GM21447 (cell line): ENCODE results near the gene PRPSAP2.
"Not testable (repeated sequence)": the region's sequence is repeated elsewhere in the genome, so short reads cannot be mapped to it uniquely, and the experiment has no call there.

ENCODE experiments used
- ATAC-seq: cut with Tn5 transposase; IDR thresholded peaks from one replicate; pipeline ENCODE4 v1.9.1; 2021; ENCODE audit not compliant: unreplicated experiment

The PRPSAP2 gene

DNA sequence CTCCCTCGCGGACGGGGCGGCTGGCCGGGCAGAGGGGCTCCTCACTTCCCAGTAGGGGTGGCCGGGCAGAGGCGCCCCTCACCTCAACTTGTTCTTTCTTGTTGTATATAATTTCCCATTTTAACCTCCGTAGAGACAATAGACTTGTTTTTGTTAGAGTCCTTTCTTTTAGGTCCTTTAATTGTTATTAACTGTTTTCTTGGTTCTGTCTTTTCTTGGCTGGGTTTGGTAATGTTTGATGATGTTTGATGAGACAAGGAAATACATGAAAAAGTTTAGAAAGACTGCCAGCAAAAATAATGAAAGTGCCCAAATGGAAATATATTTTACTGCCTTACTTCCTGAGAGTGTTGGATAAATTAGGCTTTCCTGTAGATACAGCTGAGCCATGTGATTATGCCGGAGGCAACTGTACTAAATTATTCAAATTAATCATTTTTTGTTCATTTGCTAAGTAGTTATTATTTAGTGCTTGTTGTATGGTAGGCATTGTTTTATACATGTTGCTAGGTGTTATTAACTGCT lies 30.9 kb downstream of the PRPSAP2 start:
- ATAC-seq = no peak

DNA sequence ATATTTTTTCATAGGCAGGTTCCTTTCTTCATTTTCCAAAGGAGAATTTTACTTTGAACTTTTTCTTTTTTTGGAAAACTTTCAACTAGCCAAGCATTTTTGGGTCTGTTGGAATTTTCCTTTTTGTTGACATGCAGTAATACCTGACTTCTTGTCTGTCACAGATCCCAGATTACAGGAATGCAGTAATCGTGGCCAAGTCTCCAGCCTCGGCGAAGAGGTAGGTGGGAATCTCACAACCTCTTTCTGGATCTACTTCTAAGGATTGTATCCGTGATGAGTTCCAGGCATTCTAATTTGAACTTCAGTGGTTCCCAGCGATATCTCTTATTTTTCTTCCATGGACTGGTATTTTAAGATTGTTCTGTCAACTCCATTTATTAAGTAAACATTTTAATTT lies 31.7 kb downstream of the PRPSAP2 start:
- no peak for ATAC-seq

DNA sequence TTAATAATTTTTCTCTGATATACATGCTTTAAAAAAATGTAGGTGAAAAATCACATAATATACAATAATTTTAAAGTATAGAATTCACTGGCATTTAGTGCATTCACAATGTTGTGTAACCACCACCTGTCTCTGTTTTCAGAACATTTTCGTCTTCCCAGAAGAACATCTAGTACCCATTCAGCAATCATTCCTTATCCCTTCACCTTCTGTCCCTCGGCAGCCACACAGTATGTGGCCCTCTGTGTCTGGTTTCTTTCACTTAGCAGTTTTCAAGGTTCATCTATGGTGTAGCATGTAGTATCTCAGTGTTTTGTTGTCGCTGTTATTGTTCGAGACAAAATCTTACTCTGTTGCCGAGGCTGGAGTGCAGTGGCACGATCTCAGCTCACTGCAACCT lies 33.6 kb downstream of the PRPSAP2 start:
- no peak for ATAC-seq

DNA sequence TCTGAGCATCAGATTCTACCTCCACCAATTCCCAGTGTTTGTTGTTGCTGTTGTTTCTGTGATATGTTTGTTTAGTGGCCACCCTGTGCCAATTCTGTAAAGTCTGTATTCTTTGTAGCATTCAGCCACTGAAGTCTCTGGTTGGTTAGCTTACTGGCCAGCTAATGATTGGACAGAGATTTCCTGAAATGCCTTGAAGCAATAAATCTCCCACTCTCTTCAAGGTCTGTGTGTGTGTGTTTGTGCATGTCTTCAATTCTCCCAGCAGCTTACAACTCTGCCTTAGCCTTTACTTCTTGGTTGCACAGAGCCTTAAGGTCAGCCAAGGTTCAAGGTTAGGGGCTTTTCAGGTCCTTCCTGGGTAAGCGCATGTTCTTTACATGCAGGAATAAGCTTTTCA lies 38.2 kb downstream of the PRPSAP2 start:
- no peak for ATAC-seq

DNA sequence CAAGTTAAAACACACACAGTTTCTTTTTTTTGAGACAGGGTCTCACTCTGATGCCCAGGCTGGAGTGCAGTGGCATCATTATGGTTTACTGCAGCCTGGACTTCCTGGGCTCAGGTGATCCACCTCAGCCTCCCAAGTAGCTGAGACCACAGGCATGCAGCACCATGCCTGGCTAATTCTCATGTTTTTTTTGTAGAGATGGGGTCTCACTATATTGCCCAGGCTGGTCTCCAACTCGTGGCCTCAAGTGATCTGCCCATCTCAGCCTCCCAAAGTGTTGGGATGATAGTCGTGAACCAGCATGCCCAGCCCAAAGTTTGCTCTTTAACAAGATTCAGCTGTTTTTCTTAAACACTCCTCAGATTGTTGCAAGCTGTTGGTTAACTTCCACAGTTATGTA lies 39.0 kb downstream of the PRPSAP2 start:
- no peak for ATAC-seq

DNA sequence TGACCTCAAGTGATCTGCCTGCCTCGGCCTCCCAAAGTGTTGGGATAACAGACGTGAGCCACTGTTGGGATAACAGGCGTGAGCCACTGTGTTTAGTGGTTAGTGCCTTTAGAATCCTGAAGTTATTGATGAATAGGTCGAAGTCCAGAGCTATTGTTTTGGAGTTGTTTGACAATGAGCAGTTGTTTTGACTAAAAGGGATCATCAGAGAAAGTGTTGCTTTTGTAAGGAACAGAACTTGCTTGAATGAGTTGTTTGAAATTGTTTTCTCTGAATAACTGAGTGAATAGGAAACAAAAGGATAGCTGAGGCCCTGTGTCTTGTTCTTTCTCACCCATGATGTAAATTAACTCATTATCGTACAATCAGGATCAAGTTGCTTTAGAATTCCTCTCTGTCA lies 46.6 kb downstream of the PRPSAP2 start:
- no peak for ATAC-seq

DNA sequence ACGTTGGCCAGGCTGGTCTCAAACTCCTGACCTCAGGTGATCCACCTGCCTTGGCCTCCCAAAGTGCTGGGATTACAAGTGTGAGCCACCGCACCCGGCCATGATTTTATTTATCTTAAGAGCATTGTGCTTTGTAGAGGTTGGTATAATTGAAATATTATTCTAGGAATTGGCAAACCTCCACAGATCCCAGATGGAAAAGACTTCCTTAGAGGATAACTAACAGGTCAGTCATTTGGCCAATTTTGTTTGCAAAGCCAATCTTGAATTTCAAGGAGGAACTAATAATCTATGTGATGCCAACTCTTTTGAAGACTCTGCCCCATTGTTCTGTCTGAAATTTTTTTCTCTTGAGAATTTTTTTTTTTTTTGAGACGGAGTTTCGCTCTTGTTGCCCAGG lies 47.3 kb downstream of the PRPSAP2 start:
- no peak for ATAC-seq

DNA sequence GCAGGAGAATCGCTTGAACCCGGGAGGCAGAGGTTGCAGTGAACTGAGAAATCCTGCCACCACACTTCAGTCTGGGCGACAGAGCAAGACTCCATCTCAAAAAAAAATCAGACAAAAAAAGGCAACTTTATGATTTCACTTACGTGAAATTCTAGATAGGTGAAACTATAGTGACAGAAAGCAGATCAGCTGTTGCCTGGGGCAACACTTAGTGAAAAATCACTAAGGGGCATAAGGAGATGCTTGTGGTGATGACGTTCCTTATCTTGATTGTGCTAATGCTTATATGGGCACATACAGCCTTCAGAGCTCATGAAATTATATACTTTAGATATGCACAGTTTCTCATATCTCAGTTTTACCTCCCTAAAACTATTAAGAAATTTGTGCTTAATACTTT lies 52.4 kb downstream of the PRPSAP2 start:
- ATAC-seq = no peak

DNA sequence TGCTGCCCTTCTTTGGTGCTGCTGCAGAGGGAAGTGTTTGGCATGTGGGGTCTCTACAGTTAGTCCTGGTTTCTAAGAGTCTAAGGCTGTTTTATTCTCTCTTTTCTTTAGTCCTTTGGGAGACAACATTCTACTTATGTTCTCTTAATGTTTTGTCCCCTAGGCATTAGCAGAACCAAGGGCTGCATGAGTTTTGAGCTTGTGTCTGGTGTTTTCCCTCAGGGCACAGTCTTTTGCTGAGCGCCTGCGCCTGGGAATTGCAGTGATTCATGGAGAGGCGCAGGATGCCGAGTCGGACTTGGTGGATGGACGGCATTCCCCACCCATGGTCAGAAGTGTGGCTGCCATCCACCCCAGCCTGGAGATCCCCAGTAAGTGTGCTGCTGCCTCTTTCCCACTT lies 53.0 kb downstream of the PRPSAP2 start:
- no peak for ATAC-seq

DNA sequence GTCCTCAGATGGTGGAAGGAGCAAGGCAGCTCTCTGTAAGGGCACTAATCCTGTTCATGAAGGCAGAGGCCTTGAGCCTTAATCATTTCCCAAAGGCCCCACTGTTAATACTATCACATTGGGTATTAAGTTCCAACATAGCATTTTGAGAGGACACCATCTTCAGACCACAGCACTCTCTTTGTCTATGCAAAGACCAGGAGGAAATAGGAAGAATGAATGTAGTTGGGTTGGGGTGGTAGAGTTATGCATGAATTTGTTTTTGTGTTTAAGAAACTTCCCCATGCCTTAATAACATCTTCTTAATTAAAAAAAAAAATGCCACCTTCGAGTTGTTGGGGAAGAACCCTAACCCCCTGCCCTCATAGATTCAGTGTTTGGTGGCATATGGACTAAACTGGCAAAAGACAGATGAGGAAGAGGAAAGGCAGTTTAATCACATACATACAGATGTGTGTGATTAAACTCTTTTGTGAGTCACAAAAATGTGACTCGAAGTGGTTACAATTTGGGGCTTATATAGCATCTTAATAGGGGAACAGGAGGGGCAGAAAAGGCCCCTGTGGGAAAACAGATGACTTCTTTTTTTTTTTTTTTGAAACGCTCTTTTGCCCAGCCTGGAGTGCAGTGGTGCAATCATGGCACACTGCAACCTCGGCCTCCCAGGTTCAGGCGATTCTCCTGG lies 59.0 kb downstream of the PRPSAP2 start:
- no peak for ATAC-seq

DNA sequence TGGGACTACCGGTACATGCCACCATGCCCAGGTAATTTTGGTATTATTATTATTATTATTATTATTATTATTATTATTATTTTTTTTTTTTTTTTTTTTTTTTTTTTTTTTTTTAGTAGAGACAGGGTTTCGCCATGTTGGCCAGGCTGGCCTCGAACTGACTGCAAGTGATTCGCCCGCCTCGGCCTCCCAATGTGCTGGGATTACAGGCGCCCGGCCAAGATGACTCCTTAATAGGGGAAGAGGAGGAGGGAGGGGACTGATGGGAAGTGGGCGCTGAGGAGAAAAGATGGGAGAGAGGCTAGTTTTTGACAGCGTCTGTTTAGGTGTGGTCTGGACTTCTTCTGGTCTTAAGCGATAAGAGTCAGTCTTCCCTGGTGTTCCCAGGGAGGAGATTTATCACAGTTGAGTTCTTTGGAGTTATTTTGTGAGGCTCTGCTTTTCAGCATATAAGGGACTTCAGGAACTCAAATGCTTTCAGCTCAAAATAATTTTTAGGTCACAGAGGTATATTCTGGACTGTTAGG lies 59.6 kb downstream of the PRPSAP2 start:
- no peak for ATAC-seq

DNA sequence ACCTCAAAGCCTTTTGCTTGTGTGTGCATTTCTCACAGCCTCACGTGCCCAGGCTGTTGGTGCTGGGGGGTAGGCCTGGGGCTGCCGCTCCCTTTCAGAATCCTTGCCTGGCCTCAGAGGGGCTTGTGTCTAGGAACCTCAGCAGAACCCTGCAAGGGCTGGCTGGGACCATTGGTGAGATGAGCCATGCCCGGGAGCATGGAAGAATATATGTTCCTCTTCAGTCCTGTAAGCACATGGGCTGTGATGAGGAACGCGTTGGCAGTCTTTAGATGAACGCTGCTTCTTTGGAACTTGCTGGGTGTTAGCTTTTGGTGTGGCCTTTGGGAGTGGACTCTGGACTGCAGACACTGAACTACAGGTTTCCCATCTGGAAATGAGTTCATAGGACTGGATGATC lies 62.0 kb downstream of the PRPSAP2 start:
- no peak for ATAC-seq

DNA sequence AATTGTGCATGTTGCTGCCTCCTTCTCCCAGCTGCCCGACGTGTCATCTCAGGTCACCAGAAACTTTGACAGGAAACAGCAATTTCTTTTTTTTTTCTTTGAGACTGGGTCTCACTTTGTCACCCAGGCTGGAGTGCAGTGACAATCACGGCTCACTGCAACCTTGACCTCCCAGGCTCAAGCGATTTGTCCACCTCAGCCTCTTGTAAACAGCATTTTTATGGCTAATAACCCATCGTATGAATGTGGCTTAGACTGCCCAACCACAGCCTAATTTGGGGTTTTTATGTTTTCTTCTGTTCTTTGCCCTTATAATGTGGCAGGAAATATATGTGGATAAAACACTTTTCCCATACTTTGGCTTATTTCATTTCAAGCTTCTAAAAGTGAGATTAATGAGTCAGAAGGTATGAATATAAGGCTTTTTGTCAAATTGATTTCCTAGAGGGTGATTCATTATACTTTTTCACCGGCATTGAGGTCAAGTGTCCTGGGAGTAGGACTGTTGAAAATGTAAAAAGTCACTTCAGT lies 63.0 kb downstream of the PRPSAP2 start:
- peak; percentile 28 for ATAC-seq

DNA sequence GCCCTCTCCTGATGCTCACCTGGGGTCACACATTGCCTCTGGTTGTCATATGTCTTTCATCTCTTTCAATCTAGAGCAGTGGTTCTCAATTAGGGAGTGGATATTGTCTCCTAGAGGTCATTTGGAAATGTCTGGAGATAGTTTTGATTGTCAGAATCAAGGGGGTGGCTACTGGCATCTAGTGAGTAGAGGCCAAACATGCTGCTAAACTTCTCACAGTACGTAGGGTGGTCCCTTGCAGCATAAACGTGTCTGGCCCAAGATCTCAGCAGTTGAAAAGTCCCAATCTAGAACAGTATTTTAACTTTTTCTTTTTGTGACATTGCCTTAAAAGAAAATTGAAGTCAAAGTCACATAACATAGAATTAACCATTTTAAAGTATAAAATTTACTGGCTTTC lies 63.6 kb downstream of the PRPSAP2 start:
- no peak for ATAC-seq

DNA sequence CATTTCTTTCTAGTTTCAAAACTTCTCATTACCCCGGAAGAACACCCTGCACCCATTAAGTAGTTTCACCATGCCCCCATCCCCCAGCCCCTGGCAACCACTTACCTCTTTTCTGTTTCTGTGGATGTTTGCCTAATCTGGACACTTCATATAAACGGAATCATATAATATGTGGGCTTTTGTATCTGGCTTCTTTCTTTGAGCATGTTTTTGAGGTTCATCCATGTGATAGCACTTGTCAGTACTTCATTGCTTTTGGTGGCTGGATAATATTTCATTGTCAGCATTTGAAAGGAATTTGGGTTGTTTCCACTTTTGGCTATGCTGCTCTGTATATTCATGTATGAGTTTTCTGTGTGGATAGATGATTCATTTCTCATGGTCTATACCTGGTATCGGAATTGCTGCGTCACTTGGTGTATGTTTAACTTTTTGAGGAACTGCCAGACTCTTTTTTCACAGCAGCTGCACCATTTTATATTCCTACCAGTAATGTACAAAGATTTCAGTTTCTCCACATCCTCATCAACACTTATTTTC lies 64.1 kb downstream of the PRPSAP2 start:
- ATAC-seq = peak; percentile 80

DNA sequence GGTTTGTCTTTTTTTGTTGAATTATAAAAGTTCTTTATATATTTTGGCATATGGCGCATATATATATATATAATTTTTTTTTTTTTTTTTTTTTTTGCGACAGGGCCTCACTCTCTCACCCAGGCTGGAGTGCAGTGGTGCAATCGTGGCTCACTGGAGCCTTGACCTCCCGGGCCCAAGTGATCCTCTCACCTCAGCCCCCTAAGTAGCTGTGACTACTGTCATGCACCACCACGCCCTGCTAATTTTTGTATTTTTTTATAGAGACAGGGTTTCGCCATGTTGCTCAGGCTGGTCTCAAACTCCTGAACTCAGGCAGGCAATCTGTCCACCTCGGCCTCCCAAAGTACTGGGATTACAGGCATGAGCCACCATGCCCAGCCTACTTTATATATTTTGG lies 64.7 kb downstream of the PRPSAP2 start:
- not testable (repeated sequence) for ATAC-seq

DNA sequence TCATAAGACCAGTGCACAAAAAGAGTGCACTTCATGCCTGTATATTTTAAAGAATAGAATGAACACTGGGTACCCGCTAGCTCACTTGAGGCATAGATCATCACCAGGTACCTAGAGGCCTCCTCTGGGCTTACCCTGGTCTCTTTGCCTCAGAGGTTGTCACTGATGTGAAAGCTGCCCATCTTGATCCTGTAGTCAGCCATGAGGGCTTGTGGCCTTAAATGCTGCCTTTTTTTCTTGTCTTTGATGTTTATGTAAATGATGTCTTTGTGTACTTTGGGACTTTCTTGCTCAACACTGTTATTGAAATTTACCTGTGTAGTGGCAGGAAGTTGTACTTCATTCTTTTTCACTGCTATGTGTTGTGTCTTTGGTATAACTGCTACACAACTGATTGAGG lies 67.3 kb downstream of the PRPSAP2 start:
- no peak for ATAC-seq

DNA sequence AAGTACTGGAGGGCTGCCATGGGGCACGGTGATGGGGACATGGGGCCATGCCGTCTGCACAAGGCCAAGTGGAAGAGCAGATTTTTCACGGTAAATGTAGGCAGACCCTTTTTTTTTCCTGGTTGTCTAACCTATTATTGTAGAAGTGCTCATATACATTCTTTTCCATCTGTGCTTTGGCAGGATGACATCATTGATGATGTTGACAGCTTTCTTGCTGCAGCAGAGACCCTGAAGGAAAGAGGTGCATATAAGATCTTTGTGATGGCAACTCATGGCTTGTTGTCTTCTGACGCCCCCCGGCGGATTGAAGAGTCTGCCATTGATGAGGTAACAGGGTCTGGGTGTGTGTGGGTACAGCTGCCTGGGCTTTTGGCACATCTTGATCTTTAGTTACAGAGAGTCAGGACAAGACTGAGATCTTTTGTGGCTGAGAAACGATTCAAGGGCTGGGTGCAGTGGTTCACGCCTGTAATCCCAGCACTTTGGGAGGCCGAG lies 70.7 kb downstream of the PRPSAP2 start:
- no peak for ATAC-seq

DNA sequence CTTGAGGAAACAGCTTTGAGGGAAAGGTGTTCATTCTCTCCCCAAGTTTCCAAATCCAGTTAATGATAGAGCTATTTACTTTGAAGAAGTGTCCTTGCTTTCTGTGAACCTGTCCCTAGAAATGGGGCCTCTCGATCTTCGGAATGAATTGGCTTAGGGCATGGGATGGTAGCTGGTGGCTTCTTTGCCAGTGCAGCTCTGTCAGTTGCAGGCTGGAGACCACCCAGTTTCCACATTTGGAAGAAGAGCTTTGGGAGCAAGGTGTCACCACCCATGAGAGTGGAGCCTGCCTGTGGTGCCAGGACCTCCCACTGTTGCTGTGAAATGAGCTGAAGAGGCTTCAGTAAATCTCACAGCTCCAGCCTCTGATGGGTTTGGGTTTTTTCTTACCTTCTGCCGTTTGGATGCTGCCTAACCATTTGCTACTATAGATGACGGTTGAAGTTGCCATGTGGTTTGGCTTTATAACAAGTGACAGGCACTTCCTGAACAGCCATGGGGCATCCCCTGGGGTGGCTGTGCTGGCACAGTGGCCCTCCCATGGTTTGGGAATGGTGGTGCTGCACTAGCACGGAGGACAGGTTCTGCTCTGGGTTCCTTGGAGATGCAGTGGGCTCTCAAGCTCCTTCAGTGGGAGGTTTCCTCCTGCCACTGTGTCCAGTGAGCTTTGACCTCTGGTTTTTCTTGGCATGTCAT lies 74.6 kb downstream of the PRPSAP2 start:
- ATAC-seq = no peak

DNA sequence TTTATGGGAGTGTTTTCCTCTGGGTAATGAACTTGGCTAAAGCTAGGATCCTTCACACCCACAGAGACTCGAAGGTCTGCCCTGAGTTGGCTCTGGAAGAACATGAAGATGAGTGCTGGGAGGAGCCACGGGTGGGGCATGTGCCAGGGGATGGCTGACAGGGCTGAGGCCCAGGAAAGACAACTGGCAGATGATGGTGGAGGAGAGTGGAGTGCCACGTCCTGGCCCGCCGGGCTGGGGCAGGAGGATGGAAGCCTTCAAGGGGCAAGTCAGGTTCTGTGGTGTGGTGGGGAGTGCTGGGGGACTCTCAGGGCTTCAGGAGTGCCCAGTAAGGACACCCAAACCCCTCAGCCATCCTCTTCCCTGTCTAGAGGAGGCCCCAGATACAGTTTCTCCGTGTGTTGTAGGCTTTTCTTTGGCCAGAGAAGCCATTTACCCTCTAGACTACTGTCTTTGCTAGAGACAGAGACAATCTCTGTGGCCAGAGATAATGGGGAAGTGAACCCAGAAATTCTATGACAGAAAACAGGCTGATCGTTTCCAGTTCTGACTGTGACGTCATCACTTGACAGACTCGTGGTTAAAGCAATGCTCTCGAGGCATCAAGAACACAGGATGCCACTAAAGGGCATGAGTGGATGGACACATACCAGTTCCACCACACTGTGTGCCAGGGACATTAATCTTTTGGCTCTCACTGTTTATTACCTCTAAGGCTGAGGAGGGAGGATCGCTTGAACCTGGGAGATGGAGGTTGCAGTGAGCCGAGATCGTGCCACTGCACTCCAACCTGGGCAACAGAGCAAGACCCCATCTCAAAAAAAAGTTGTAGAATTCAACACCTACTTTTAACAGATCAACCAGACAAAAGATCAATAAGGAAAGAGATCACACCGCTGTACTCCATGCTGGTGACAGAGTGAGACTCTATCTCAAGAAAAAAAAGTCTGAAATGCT lies 75.4 kb downstream of the PRPSAP2 start:
- ATAC-seq = no peak
